Endothelial cell of umbilical vein (primary cell): ENCODE data around the gene CABCOCO1.

Experiments used
- CTCF ChIP-seq, 2 donors: IDR thresholded peaks; 1 replicate in 1 of 2; 2 replicates in 1 of 2; pipeline ENCODE4 v1.5.1; 2011; ENCODE audit warnings: low read length in 2 of 2, mild to moderate bottlenecking in 2 of 2, moderate library complexity in 2 of 2, control low read depth in 1 of 2, inconsistent platforms in 1 of 2, low read depth in 1 of 2; ENCODE audit not compliant: insufficient read depth in 1 of 2; ENCODE audit errors: extremely low read depth in 1 of 2
- EZH2 ChIP-seq: IDR thresholded peaks from 2 replicates; pipeline ENCODE4 v1.6.1; 2012; ENCODE audit warnings: borderline replicate concordance, low read depth, mild to moderate bottlenecking, moderate library complexity, low read length, inconsistent platforms; ENCODE audit not compliant: severe bottlenecking
- FOS ChIP-seq: IDR thresholded peaks from 2 replicates; pipeline ENCODE4 v1.6.1; 2011; ENCODE audit warnings: mild to moderate bottlenecking, low read length, moderate library complexity, borderline replicate concordance; ENCODE audit not compliant: insufficient read depth
- GATA2 ChIP-seq: IDR thresholded peaks from 2 replicates; pipeline ENCODE4 v1.7.0; 2011; ENCODE audit warnings: low read depth, mild to moderate bottlenecking, moderate library complexity, mixed read lengths, low read length; ENCODE audit not compliant: insufficient read length, insufficient read depth
- JUN ChIP-seq: IDR thresholded peaks from 2 replicates; pipeline ENCODE4 v1.6.1; 2011; ENCODE audit warnings: borderline replicate concordance, low read depth; ENCODE audit not compliant: insufficient read length, insufficient read depth
- MYC ChIP-seq: IDR thresholded peaks from one replicate; pipeline ENCODE4 v1.6.1; 2011; ENCODE audit warnings: mild to moderate bottlenecking, low read depth, low read length
- POLR2A ChIP-seq: IDR thresholded peaks from 2 replicates; pipeline ENCODE4 v1.6.1; 2012; ENCODE audit warnings: low read depth, mild to moderate bottlenecking, control low read depth, low read length
- POLR2AphosphoS5 ChIP-seq: IDR thresholded peaks from 2 replicates; pipeline ENCODE4 v1.6.1; 2012; ENCODE audit warnings: low read depth, mild to moderate bottlenecking, control low read depth, low read length, moderate library complexity; ENCODE audit not compliant: insufficient read depth

DNA sequence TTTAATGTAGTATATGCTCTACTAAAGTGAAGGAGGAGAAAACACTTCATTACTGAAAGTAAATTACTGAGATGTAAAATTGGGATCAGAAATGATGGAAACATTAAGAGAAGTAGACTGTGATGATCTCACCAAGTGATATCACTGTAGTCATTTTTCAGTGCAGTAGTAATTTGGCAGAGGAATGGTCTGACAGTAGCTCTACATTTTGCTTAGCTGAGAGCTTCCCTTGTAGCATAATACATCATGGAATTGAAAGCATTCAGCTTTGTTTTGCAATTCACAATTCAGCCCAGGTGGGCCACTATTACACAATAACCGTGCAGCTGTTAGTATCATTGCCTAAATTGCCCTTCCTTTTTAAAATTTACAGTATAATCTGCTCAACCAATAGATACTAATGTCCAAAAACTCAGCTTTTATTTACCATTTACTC lies 19.4 kb upstream of the CABCOCO1 start:
- TF ChIP-seq POLR2A (no peak), POLR2AphosphoS5 (no peak), MYC (no peak), GATA2 (no peak), CTCF (IDR thresholded peaks at IDR 0.05; ENCODE audit: extremely low read depth in 1 of 2, insufficient read depth in 1 of 2, low read depth in 1 of 2, low read length in 2 of 2) (no peak), JUN (no peak), EZH2 (no peak), FOS (no peak)
